CD4-positive, CD25-positive, alpha-beta regulatory T cell (primary cell): ENCODE measurements around the gene DIP2C. TPM values are rescaled to one million over a fixed set of nuclear protein-coding genes. Genes with fewer than 3 reads are reported as not detected.

Experiments
- ATAC-seq, 2 donors: fragments of 150-1000 bp; cut with Tn5 transposase; one replicate each; pipeline ENCODE4 v1.10.0; 2021; ENCODE audit warnings: low read depth in 2 of 2, moderate number of reproducible peaks in 2 of 2, moderate library complexity in 1 of 2
- DNase-seq, 3 donors: peaks; one replicate each; pipeline versions ENCODE4 v3.0.0 to v3.0.0-alpha.2; 2012 to 2022; ENCODE audit warnings: mixed read lengths in 1 of 3
- H3K27ac ChIP-seq: one replicate; pipeline ENCODE4 v1.7.0; 2013; ENCODE audit warnings: mild to moderate bottlenecking, low read length; ENCODE audit not compliant: insufficient read depth, poor library complexity, severe bottlenecking
- H3K27me3 ChIP-seq: one replicate; pipeline ENCODE4 v1.7.0; 2013; ENCODE audit warnings: low read length; ENCODE audit not compliant: control insufficient read depth, insufficient read depth
- H3K36me3 ChIP-seq: one replicate; pipeline ENCODE4 v1.7.0; 2013; ENCODE audit warnings: mild to moderate bottlenecking, low read length, moderate library complexity; ENCODE audit not compliant: control insufficient read depth, insufficient read depth
- H3K4me1 ChIP-seq: 2 replicates; pipeline ENCODE4 v1.7.0; 2013; ENCODE audit warnings: mild to moderate bottlenecking, low read length; ENCODE audit not compliant: insufficient read depth, control insufficient read depth, poor library complexity, severe bottlenecking
- H3K4me3 ChIP-seq: one replicate; pipeline ENCODE4 v1.7.0; 2013; ENCODE audit warnings: low read depth, mild to moderate bottlenecking, low read length, moderate library complexity
- H3K9me3 ChIP-seq, 2 experiments: 1 replicate in 1 of 2; 2 replicates in 1 of 2; pipeline ENCODE4 v1.7.0; 2013; ENCODE audit warnings: low read length in 2 of 2, mild to moderate bottlenecking in 1 of 2, moderate library complexity in 1 of 2; ENCODE audit not compliant: control insufficient read depth in 2 of 2
- H3K27ac Mint-ChIP-seq, 3 donors: one replicate each; pipeline ENCODE4 v1.8.0; 2020 to 2022; ENCODE audit warnings: mild to moderate bottlenecking in 3 of 3, mixed read lengths in 3 of 3, moderate library complexity in 2 of 3
- H3K27me3 Mint-ChIP-seq: one replicate; pipeline ENCODE4 v1.8.0; 2022; ENCODE audit warnings: mild to moderate bottlenecking, mixed read lengths
- H3K36me3 Mint-ChIP-seq: one replicate; pipeline ENCODE4 v1.8.0; 2020; ENCODE audit warnings: mixed read lengths
- H3K4me1 Mint-ChIP-seq, 4 donors: one replicate each; pipeline ENCODE4 v1.8.0; 2020 to 2022; ENCODE audit warnings: mixed read lengths in 4 of 4, mild to moderate bottlenecking in 1 of 4
- H3K4me3 Mint-ChIP-seq, 4 donors: one replicate each; pipeline ENCODE4 v1.8.0; 2020 to 2022; ENCODE audit warnings: mild to moderate bottlenecking in 4 of 4, mixed read lengths in 4 of 4, moderate library complexity in 3 of 4
- H3K9me3 Mint-ChIP-seq, 7 donors: one replicate each; pipeline ENCODE4 v1.8.0; 2020 to 2022; ENCODE audit warnings: mixed read lengths in 7 of 7, mild to moderate bottlenecking in 3 of 7, moderate library complexity in 2 of 7
- polyA plus RNA-seq, 4 donors: library from polyadenylated mRNA; unstranded; fragments of 300-500 nt; fragmentation: Illumina TruSeq; gene quantifications; one replicate each; pipeline ENCODE4 v1.2.3, GENCODE V29; 2021
- total RNA-seq: library from RNA; stranded (reverse); gene quantifications from one replicate; pipeline ENCODE4 v1.2.3, GENCODE V29; 2022

Gene DIP2C
- total and polyA plus RNA-seq, 5 donors from 2014 or later: 0.47 to 4.1 (median 0.54) TPM

- no peak for ATAC-seq
- Histone ChIP-seq H3K4me3 (no peak overlapping the region), H3K27me3 (no peaks in the 10 kb centered on the region), H3K4me1 (peaks cover 7% of the 10 kb centered on the region), H3K9me3 (no peaks in the 10 kb centered on the region), H3K36me3 (no peaks in the 10 kb centered on the region), H3K27ac (no peak overlapping the region)
- Mint-ChIP-seq H3K36me3 (peaks cover 6% of the 10 kb centered on the region), H3K4me3 (no peak overlapping the region), H3K9me3 (no peaks in the 10 kb centered on the region), H3K4me1 (peaks cover 4 to 19% (median 10%) of the 10 kb centered on the region in 4 donors), H3K27ac (no peak overlapping the region), H3K27me3 (no peaks in the 10 kb centered on the region)
- DNase-seq: no peak
Observed at GRCh38 chr10:338171-339037, 351.1 kb downstream of the DIP2C start.

DNA sequence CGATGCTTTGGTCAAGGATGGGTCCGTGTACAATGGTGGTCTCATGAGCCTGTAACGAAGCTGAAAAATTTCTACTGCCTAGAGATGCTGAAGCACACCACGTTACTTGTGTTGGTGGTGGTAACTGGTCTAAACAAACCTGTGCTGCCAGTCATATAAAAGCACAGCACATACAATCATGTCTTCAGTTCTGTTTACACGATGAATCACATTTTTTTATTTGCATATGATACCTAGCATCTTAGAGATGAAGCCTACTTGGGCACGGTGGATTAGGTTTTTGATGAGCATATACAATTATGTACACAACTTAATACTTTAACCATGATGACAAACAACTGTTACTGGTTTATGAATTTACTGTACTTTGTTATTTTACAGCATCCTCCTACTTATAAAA, 353.2 kb downstream of the DIP2C start:
- peaks cover 6% of the 10 kb centered on the region for H3K36me3 Mint-ChIP-seq
- H3K9me3 Mint-ChIP-seq: no peaks in the 10 kb centered on the region
- no peaks in the 10 kb centered on the region for H3K27me3 ChIP-seq
- peaks cover 6 to 30% (median 15%) of the 10 kb centered on the region in 4 donors for H3K4me1 Mint-ChIP-seq
- no peak overlapping the region for H3K4me3 Mint-ChIP-seq
- ATAC-seq: no peak
- H3K27ac Mint-ChIP-seq: peak overlapping the region in 1 of 3 donors; percentile 38
- no peak overlapping the region for H3K4me3 ChIP-seq
- DNase-seq: no peak
- no peaks in the 10 kb centered on the region for H3K27me3 Mint-ChIP-seq
- H3K36me3 ChIP-seq: no peaks in the 10 kb centered on the region
- H3K9me3 ChIP-seq: no peaks in the 10 kb centered on the region
- H3K4me1 ChIP-seq: peaks cover 10% of the 10 kb centered on the region
- H3K27ac ChIP-seq: no peak overlapping the region

GRCh38 chr10:335151-335800, 354.2 kb downstream of the DIP2C start:
- peaks cover 6% of the 10 kb centered on the region for H3K36me3 Mint-ChIP-seq
- Histone ChIP-seq H3K27ac (no peak overlapping the region), H3K4me1 (peaks cover 10% of the 10 kb centered on the region), H3K9me3 (no peaks in the 10 kb centered on the region), H3K4me3 (no peak overlapping the region), H3K27me3 (no peaks in the 10 kb centered on the region), H3K36me3 (no peaks in the 10 kb centered on the region)
- ATAC-seq: no peak
- H3K27me3 Mint-ChIP-seq: no peaks in the 10 kb centered on the region
- peak overlapping the region in 1 of 3 donors; percentile 27 for H3K27ac Mint-ChIP-seq
- no peak overlapping the region for H3K4me3 Mint-ChIP-seq
- peaks cover 6 to 30% (median 15%) of the 10 kb centered on the region in 4 donors for H3K4me1 Mint-ChIP-seq
- no peak for DNase-seq
- no peaks in the 10 kb centered on the region for H3K9me3 Mint-ChIP-seq

- Mint-ChIP-seq H3K4me3 (no peak overlapping the region), H3K4me1 (peaks cover 6 to 37% (median 15%) of the 10 kb centered on the region in 4 donors), H3K9me3 (no peaks in the 10 kb centered on the region), H3K27ac (no peak overlapping the region), H3K36me3 (peaks cover 8% of the 10 kb centered on the region), H3K27me3 (no peaks in the 10 kb centered on the region)
- no peak for DNase-seq
- Histone ChIP-seq H3K9me3 (no peaks in the 10 kb centered on the region), H3K27me3 (no peaks in the 10 kb centered on the region), H3K4me1 (peaks cover 10% of the 10 kb centered on the region), H3K27ac (no peak overlapping the region), H3K4me3 (no peak overlapping the region), H3K36me3 (no peaks in the 10 kb centered on the region)
- no peak for ATAC-seq
Observed at GRCh38 chr10:331186-331585, 358.3 kb downstream of the DIP2C start.

- no peaks in the 10 kb centered on the region for H3K27me3 Mint-ChIP-seq
- Histone ChIP-seq H3K9me3 (no peaks in the 10 kb centered on the region), H3K4me3 (no peak overlapping the region), H3K27ac (no peak overlapping the region), H3K4me1 (peaks cover 10% of the 10 kb centered on the region), H3K36me3 (no peaks in the 10 kb centered on the region), H3K27me3 (no peaks in the 10 kb centered on the region)
- peak in 1 of 3 donors; percentile 21 for DNase-seq
- H3K27ac Mint-ChIP-seq: peak overlapping the region in 2 of 3 donors; percentile 56 to 72
- H3K9me3 Mint-ChIP-seq: no peaks in the 10 kb centered on the region
- ATAC-seq: no peak
- H3K36me3 Mint-ChIP-seq: peaks cover 16% of the 10 kb centered on the region
- peak overlapping the region in 3 of 4 donors; percentile 27 to 69 (median 33) for H3K4me3 Mint-ChIP-seq
- H3K4me1 Mint-ChIP-seq: peaks cover 6 to 31% (median 16%) of the 10 kb centered on the region in 4 donors
Observed at GRCh38 chr10:329361-330099, 359.9 kb downstream of the DIP2C start.

GRCh38 chr10:327889-328852, 361.3 kb downstream of the DIP2C start:
- no peak overlapping the region for H3K4me3 Mint-ChIP-seq
- no peak for DNase-seq
- no peaks in the 10 kb centered on the region for H3K27me3 ChIP-seq
- peaks cover 19% of the 10 kb centered on the region for H3K36me3 Mint-ChIP-seq
- H3K27ac Mint-ChIP-seq: no peak overlapping the region
- peaks cover 0 to 28% (median 11%) of the 10 kb centered on the region in 4 donors for H3K4me1 Mint-ChIP-seq
- H3K9me3 ChIP-seq: no peaks in the 10 kb centered on the region
- H3K4me3 ChIP-seq: no peak overlapping the region
- no peak overlapping the region for H3K27ac ChIP-seq
- H3K4me1 ChIP-seq: peaks cover 4% of the 10 kb centered on the region
- no peaks in the 10 kb centered on the region for H3K9me3 Mint-ChIP-seq
- no peak for ATAC-seq
- H3K36me3 ChIP-seq: no peaks in the 10 kb centered on the region
- no peaks in the 10 kb centered on the region for H3K27me3 Mint-ChIP-seq
